ENCODE results near the gene BEAN1. TPM values are rescaled to one million over a fixed set of nuclear protein-coding genes. Genes with fewer than 3 reads are reported as not detected.

BEAN1 gene
- total RNA-seq, 1 experiment from 2014 or later = 0.24 TPM

DNA sequence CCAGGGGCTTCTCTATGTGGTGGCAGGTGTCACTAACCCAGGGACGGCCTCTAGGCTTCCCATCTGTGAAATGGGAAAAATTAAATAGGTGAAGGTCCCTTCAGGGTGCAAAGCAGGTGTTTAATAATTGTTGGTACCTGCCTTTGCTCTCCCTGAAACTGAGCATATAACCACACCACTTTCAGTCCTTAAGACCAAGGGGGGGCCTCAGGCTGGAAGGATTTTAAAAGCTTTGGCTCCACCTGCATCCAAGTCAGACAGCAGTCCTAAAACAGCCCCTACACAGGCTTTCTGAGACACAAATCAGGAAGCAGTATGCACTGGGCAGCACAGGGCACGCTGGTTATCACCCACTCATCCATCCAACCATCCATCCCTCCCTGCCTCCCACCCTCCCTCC lies 67.8 kb downstream of the BEAN1 start:
- H2BK120ac ChIP-seq (ENCODE audit: low read depth, low read length, poor library complexity, severe bottlenecking) = no peak overlapping the region
- no peak overlapping the region for H2BK15ac ChIP-seq (ENCODE audit: low read depth, low read length)
- peaks cover 10 to 17% of the 10 kb centered on the region in 2 experiments for H3K9me3 Mint-ChIP-seq
- H3K56ac ChIP-seq (ENCODE audit: insufficient read length, low read depth, low read length) = no peak overlapping the region
- no peak overlapping the region for H4K5ac ChIP-seq (ENCODE audit: insufficient read length, low read depth, low read length)
- H3K27ac Mint-ChIP-seq = no peak overlapping the region
- no peaks in the 10 kb centered on the region for H3K9me3 ChIP-seq (ENCODE audit: control insufficient read depth, low read depth, low read length)
- DNase-seq = no peak
- peaks cover 3 to 8% (median 7%) of the 10 kb centered on the region in 3 experiments; a peak in 4 of 7 replicates for H3K36me3 Mint-ChIP-seq (ENCODE audit: insufficient read depth in 1 of 3, low read depth in 3 of 3)
- H3K23ac ChIP-seq (ENCODE audit: insufficient read length, low read depth, low read length) = no peak overlapping the region
- no peak overlapping the region for H3K4me3 Mint-ChIP-seq
- H3K4me1 ChIP-seq (ENCODE audit: insufficient read depth, low read length) = no peaks in the 10 kb centered on the region
- no peak overlapping the region for H2BK20ac ChIP-seq (ENCODE audit: low read depth, low read length, poor library complexity, severe bottlenecking)
- H2AFZ ChIP-seq (ENCODE audit: low read length) = no peak overlapping the region
- no peaks in the 10 kb centered on the region for H3K23me2 ChIP-seq (ENCODE audit: insufficient read length, low read depth, low read length, poor library complexity, severe bottlenecking)
- H3K18ac ChIP-seq (ENCODE audit: insufficient read length, low read depth, low read length) = no peak overlapping the region
- TF ChIP-seq CTCF (conservative IDR thresholded peaks at IDR 0.05) = no peak
- H3K27me3 Mint-ChIP-seq (ENCODE audit: low read depth) = peaks cover 27% of the 10 kb centered on the region
- H3K4me1 Mint-ChIP-seq = peaks cover 2 to 3% of the 10 kb centered on the region in 2 experiments
- H3K79me2 ChIP-seq (ENCODE audit: insufficient read depth, low read length) = no peaks in the 10 kb centered on the region
- H3K27ac ChIP-seq (ENCODE audit: insufficient read length, low read depth, low read length) = no peak overlapping the region
- no peak overlapping the region for H3K14ac ChIP-seq (ENCODE audit: insufficient read depth, low read length)
- H4K20me1 ChIP-seq (ENCODE audit: control insufficient read depth, insufficient read depth, insufficient read length) = no peaks in the 10 kb centered on the region
- no peak overlapping the region for H2AK5ac ChIP-seq (ENCODE audit: insufficient read length, low read length)
- no CpG with 5 or more reads among the region's 2 CpGs for WGBS (ENCODE audit: extremely low coverage, insufficient read length, low lambda C conversion rate)
- H3K4me2 ChIP-seq (ENCODE audit: insufficient read depth, insufficient read length, low read length) = no peak overlapping the region
- H3K4ac ChIP-seq (ENCODE audit: low read depth, low read length) = no peak overlapping the region
- H3K27me3 ChIP-seq (ENCODE audit: insufficient read depth, low read length) = no peaks in the 10 kb centered on the region
- no peaks in the 10 kb centered on the region for H3K79me1 ChIP-seq (ENCODE audit: insufficient read depth, low read depth, low read length, poor library complexity, severe bottlenecking)
- no peak overlapping the region for H2BK12ac ChIP-seq (ENCODE audit: insufficient read length, low read depth, low read length)
- H4K8ac ChIP-seq (replicated peaks; ENCODE audit: insufficient read length, low read depth, low read length) = no peak overlapping the region
- no peak overlapping the region for H2BK5ac ChIP-seq (ENCODE audit: insufficient read length, low read length)
- H4K91ac ChIP-seq (ENCODE audit: insufficient read length, low read depth, low read length) = no peak overlapping the region
- H3K9ac ChIP-seq (ENCODE audit: extremely low read depth, insufficient read length, low read length) = no peak overlapping the region
- H3T11ph ChIP-seq (ENCODE audit: low read length) = no peak overlapping the region
